Choroid plexus epithelial cell (primary cell): ENCODE measurements around the gene CCDC141.

Source experiments
- DNase-seq: peaks from one replicate; pipeline ENCODE4 v3.0.0-alpha.2; 2010; ENCODE audit warnings: low read depth
- H3K4me3 ChIP-seq: 2 replicates; pipeline ENCODE4 v1.5.1; 2011; ENCODE audit warnings: low read depth, mild to moderate bottlenecking, control low read depth, low read length, moderate library complexity
- TF ChIP-seq, protein P1 (sequence below): conservative IDR thresholded peaks from 2 replicates; pipeline ENCODE4 v1.5.1; 2011; ENCODE audit warnings: low read depth, mild to moderate bottlenecking, control low read depth, inconsistent platforms, low read length, moderate library complexity

CCDC141 gene

GRCh38 chr2:178836807-178837206, 213.1 kb downstream of the CCDC141 start:
- TF ChIP-seq, protein P1, sequence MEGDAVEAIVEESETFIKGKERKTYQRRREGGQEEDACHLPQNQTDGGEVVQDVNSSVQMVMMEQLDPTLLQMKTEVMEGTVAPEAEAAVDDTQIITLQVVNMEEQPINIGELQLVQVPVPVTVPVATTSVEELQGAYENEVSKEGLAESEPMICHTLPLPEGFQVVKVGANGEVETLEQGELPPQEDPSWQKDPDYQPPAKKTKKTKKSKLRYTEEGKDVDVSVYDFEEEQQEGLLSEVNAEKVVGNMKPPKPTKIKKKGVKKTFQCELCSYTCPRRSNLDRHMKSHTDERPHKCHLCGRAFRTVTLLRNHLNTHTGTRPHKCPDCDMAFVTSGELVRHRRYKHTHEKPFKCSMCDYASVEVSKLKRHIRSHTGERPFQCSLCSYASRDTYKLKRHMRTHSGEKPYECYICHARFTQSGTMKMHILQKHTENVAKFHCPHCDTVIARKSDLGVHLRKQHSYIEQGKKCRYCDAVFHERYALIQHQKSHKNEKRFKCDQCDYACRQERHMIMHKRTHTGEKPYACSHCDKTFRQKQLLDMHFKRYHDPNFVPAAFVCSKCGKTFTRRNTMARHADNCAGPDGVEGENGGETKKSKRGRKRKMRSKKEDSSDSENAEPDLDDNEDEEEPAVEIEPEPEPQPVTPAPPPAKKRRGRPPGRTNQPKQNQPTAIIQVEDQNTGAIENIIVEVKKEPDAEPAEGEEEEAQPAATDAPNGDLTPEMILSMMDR = no peak
- no peak for DNase-seq
- H3K4me3 ChIP-seq = no peak overlapping the region

DNA sequence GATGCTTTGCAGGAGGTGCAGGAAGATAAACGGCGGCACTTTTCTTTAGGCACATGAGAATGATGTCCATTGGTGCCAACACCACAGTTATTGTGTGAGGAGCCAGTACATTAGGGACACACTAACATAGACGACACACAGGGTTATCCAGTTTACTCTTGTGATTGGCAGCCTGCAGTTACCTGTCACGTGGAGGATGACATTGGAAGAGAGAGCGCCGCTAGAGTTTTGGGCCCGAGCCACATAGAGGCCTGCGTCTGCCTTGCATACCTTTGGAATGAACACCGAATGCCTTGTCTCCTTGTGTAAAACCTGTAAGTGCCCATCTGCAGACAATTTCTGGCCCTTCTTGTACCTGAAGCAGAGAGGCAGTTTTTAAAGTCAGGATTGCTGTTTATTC, 215.9 kb downstream of the CCDC141 start:
- TF ChIP-seq, protein P1 = no peak
- H3K4me3 ChIP-seq = no peak overlapping the region

DNA sequence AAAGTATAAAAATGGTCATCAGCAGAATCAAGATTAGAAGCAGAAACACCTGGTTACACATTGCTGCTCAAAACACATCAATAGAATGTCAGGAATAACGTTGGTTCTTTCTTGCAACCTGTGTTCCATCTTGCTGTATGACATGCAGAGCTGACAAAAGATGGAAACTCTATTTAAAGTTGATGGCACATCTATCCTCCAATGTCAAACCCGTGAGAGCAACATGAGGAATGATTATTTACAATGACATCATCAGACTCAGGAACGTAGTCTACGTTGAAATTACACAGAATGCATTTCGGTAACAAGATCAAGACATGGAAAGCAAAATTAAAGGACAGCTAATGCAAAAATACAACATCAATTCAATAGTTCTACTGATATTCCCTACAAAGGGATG, 216.6 kb downstream of the CCDC141 start:
- TF ChIP-seq, protein P1 = no peak
- DNase-seq = no peak
- H3K4me3 ChIP-seq = no peak overlapping the region

More for the DNA sequence above, 215.9 kb downstream of the CCDC141 start:
- DNase-seq = no peak

DNA sequence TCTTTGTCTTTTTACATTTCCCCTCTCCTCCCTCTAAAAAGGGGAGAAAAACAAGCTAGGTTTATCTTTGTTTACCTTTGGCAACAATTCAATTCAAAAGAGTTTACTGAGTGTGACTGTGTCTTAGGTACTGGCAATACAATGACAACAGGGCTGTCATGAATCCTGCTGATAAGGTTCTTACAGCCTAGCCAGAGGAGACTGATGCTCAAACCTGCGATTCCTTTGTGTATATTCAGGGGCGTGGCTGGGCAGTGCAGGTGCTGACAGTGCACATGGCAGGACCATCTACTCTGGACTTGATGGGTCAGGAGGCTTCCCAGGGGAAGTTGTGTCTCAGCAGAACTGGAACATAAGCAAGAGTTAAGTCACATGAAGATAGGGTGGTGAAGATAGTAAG, 219.5 kb downstream of the CCDC141 start:
- TF ChIP-seq, protein P1 = no peak
- H3K4me3 ChIP-seq = no peak overlapping the region
- no peak for DNase-seq

GRCh38 chr2:178829981-178830380, 220.0 kb downstream of the CCDC141 start:
- no peak for DNase-seq
- no peak overlapping the region for H3K4me3 ChIP-seq
- TF ChIP-seq, protein P1 = no peak

- TF ChIP-seq, protein P1 = no peak
- DNase-seq = peak; percentile 61
- H3K4me3 ChIP-seq = no peak overlapping the region
These were observed 220.5 kb downstream of the CCDC141 start for GRCh38 chr2:178829299-178829960.

GRCh38 chr2:178828486-178828881, 221.5 kb downstream of the CCDC141 start:
- no peak overlapping the region for H3K4me3 ChIP-seq
- TF ChIP-seq, protein P1 = no peak
- no peak for DNase-seq
